ENCODE data around the gene RPL11.
"Not testable (repeated sequence)": the region's sequence is repeated elsewhere in the genome, so short reads cannot be mapped to it uniquely, and the experiment has no call there.

RPL11 gene

GRCh38 chr1:23732363-23733224 lies 41.0 kb downstream of the RPL11 start:
- H2AFZ ChIP-seq (ENCODE audit: low read length) = no peak overlapping the region
- H3K4ac ChIP-seq (ENCODE audit: low read length) = no peak overlapping the region
- H4K91ac ChIP-seq (ENCODE audit: low read depth, low read length, poor library complexity) = no peak overlapping the region
- no peak overlapping the region for H3K4me3 ChIP-seq (ENCODE audit: low read length in 2 of 2)
- H3K23ac ChIP-seq (ENCODE audit: low read depth, low read length, poor library complexity) = no peak overlapping the region
- H3K18ac ChIP-seq (ENCODE audit: low read length) = no peak overlapping the region
- H3K14ac ChIP-seq (ENCODE audit: low read length) = no peak overlapping the region
- H3K79me1 ChIP-seq (ENCODE audit: low read depth, low read length) = no peaks in the 10 kb centered on the region
- no peak overlapping the region for H4K8ac ChIP-seq (ENCODE audit: low read depth, low read length)
- no peak overlapping the region for H3K9ac ChIP-seq (ENCODE audit: low read depth, low read length, poor library complexity)
- no peak overlapping the region for H3K4me2 ChIP-seq (ENCODE audit: insufficient read depth, low read length, poor library complexity, severe bottlenecking)
- H2BK5ac ChIP-seq (ENCODE audit: low read length) = no peak overlapping the region
- no peak overlapping the region for H2BK120ac ChIP-seq (ENCODE audit: low read depth, low read length)
- no peak overlapping the region for H2BK12ac ChIP-seq (ENCODE audit: low read length)
- no peak overlapping the region for H2AK5ac ChIP-seq (ENCODE audit: low read depth, low read length)
- no peak overlapping the region for H3K27ac ChIP-seq (replicated peaks; ENCODE audit: low read length)
- no peaks in the 10 kb centered on the region for H3K9me3 ChIP-seq (replicated peaks in 1 of 2; ENCODE audit: control insufficient read depth in 2 of 2, insufficient read depth in 1 of 2, low read depth in 1 of 2, low read length in 2 of 2)
- DNase-seq (ENCODE audit: low spot score) = no peak
- peaks cover 0 to 4% of the 10 kb centered on the region in 2 donors for H3K4me1 ChIP-seq (ENCODE audit: control insufficient read depth in 2 of 2, insufficient read depth in 1 of 2, low read depth in 1 of 2, low read length in 2 of 2)
- no CpG with 5 or more reads among the region's 10 CpGs for WGBS, 2 donors (ENCODE audit: extremely low coverage in 2 of 2, insufficient read length in 2 of 2, insufficient replicate concordance in 1 of 2)
- H2BK15ac ChIP-seq (ENCODE audit: low read length) = no peak overlapping the region
- H3K27me3 ChIP-seq (ENCODE audit: control insufficient read depth in 3 of 3, insufficient read depth in 3 of 3, low read depth in 1 of 3, low read length in 3 of 3) = no peaks in the 10 kb centered on the region
- no peaks in the 10 kb centered on the region for H3K36me3 ChIP-seq (replicated peaks in 1 of 2; ENCODE audit: control insufficient read depth in 2 of 2, insufficient read depth in 2 of 2, low read length in 2 of 2)

DNA sequence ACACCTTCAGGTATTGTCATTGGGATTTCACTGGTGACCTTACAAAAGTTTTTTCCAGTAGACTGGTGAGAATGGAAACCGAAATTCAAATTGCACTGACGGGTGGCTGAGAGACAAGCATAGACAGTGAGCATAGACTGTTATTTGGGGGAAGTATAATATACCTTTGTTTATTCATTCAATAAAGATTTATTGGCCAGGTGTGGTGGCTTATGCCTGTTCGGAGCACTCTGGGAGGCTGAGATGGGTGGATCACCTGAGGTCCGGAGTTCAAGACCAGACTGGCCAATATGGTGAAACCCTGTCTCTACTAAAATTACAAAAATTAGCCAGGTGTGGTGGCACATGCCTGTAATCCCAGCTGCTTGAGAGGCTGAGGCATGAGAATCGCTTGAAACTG lies 41.7 kb downstream of the RPL11 start:
- not testable (repeated sequence) for H3K9ac ChIP-seq (ENCODE audit: low read depth, low read length, poor library complexity); H4K8ac ChIP-seq (ENCODE audit: low read depth, low read length); DNase-seq (ENCODE audit: low spot score); H3K23ac ChIP-seq (ENCODE audit: low read depth, low read length, poor library complexity); H2AK5ac ChIP-seq (ENCODE audit: low read depth, low read length); H3K36me3 ChIP-seq (replicated peaks in 1 of 2; ENCODE audit: control insufficient read depth in 2 of 2, insufficient read depth in 2 of 2, low read length in 2 of 2); H2BK15ac ChIP-seq (ENCODE audit: low read length); H2BK12ac ChIP-seq (ENCODE audit: low read length); H4K91ac ChIP-seq (ENCODE audit: low read depth, low read length, poor library complexity); H2AFZ ChIP-seq (ENCODE audit: low read length); H3K4me3 ChIP-seq (ENCODE audit: low read length in 2 of 2); H3K27me3 ChIP-seq (ENCODE audit: control insufficient read depth in 3 of 3, insufficient read depth in 3 of 3, low read depth in 1 of 3, low read length in 3 of 3); H2BK5ac ChIP-seq (ENCODE audit: low read length); H3K4ac ChIP-seq (ENCODE audit: low read length); H3K4me1 ChIP-seq (ENCODE audit: control insufficient read depth in 2 of 2, insufficient read depth in 1 of 2, low read depth in 1 of 2, low read length in 2 of 2); H3K4me2 ChIP-seq (ENCODE audit: insufficient read depth, low read length, poor library complexity, severe bottlenecking); H2BK120ac ChIP-seq (ENCODE audit: low read depth, low read length); H3K79me1 ChIP-seq (ENCODE audit: low read depth, low read length); H3K18ac ChIP-seq (ENCODE audit: low read length); H3K14ac ChIP-seq (ENCODE audit: low read length); H3K9me3 ChIP-seq (replicated peaks in 1 of 2; ENCODE audit: control insufficient read depth in 2 of 2, insufficient read depth in 1 of 2, low read depth in 1 of 2, low read length in 2 of 2); H3K27ac ChIP-seq (replicated peaks; ENCODE audit: low read length)
- no CpG with 5 or more reads among the region's 5 CpGs for WGBS, 2 donors (ENCODE audit: extremely low coverage in 2 of 2, insufficient read length in 2 of 2, insufficient replicate concordance in 1 of 2)

GRCh38 chr1:23736437-23737134 lies 45.0 kb downstream of the RPL11 start:
- Histone ChIP-seq H3K27me3 (ENCODE audit: control insufficient read depth in 3 of 3, insufficient read depth in 3 of 3, low read depth in 1 of 3, low read length in 3 of 3) (no peaks in the 10 kb centered on the region), H3K27ac (replicated peaks; ENCODE audit: low read length) (no peak overlapping the region), H3K79me1 (ENCODE audit: low read depth, low read length) (no peaks in the 10 kb centered on the region), H3K9ac (ENCODE audit: low read depth, low read length, poor library complexity) (no peak overlapping the region), H4K91ac (ENCODE audit: low read depth, low read length, poor library complexity) (no peak overlapping the region), H2AK5ac (ENCODE audit: low read depth, low read length) (no peak overlapping the region), H3K23ac (ENCODE audit: low read depth, low read length, poor library complexity) (no peak overlapping the region), H3K4me1 (ENCODE audit: control insufficient read depth in 2 of 2, insufficient read depth in 1 of 2, low read depth in 1 of 2, low read length in 2 of 2) (no peaks in the 10 kb centered on the region), H3K36me3 (replicated peaks in 1 of 2; ENCODE audit: control insufficient read depth in 2 of 2, insufficient read depth in 2 of 2, low read length in 2 of 2) (no peaks in the 10 kb centered on the region), H3K18ac (ENCODE audit: low read length) (no peak overlapping the region), H4K8ac (ENCODE audit: low read depth, low read length) (no peak overlapping the region), H3K14ac (ENCODE audit: low read length) (no peak overlapping the region), H2BK15ac (ENCODE audit: low read length) (no peak overlapping the region), H2BK120ac (ENCODE audit: low read depth, low read length) (no peak overlapping the region), H2BK5ac (ENCODE audit: low read length) (no peak overlapping the region), H3K4ac (ENCODE audit: low read length) (no peak overlapping the region), H3K9me3 (replicated peaks in 1 of 2; ENCODE audit: control insufficient read depth in 2 of 2, insufficient read depth in 1 of 2, low read depth in 1 of 2, low read length in 2 of 2) (no peaks in the 10 kb centered on the region), H2BK12ac (ENCODE audit: low read length) (no peak overlapping the region), H3K4me2 (ENCODE audit: insufficient read depth, low read length, poor library complexity, severe bottlenecking) (no peak overlapping the region), H3K4me3 (ENCODE audit: low read length in 2 of 2) (no peak overlapping the region), H2AFZ (ENCODE audit: low read length) (no peak overlapping the region)
- no peak for DNase-seq (ENCODE audit: low spot score)
- WGBS, 2 donors (ENCODE audit: extremely low coverage in 2 of 2, insufficient read length in 2 of 2, insufficient replicate concordance in 1 of 2) = no CpG with 5 or more reads among the region's 7 CpGs

- H3K9ac ChIP-seq (ENCODE audit: low read depth, low read length, poor library complexity) = no peak overlapping the region
- H3K4ac ChIP-seq (ENCODE audit: low read length) = no peak overlapping the region
- H3K79me1 ChIP-seq (ENCODE audit: low read depth, low read length) = peaks cover 5% of the 10 kb centered on the region
- no peak overlapping the region for H2BK15ac ChIP-seq (ENCODE audit: low read length)
- no peaks in the 10 kb centered on the region for H3K9me3 ChIP-seq (replicated peaks in 1 of 2; ENCODE audit: control insufficient read depth in 2 of 2, insufficient read depth in 1 of 2, low read depth in 1 of 2, low read length in 2 of 2)
- no peak overlapping the region for H3K27ac ChIP-seq (replicated peaks; ENCODE audit: low read length)
- peaks cover 2 to 9% of the 10 kb centered on the region in 2 donors for H3K4me1 ChIP-seq (ENCODE audit: control insufficient read depth in 2 of 2, insufficient read depth in 1 of 2, low read depth in 1 of 2, low read length in 2 of 2)
- WGBS, 2 donors (ENCODE audit: extremely low coverage in 2 of 2, insufficient read length in 2 of 2, insufficient replicate concordance in 1 of 2) = no CpG with 5 or more reads among the region's 5 CpGs
- H3K23ac ChIP-seq (ENCODE audit: low read depth, low read length, poor library complexity) = no peak overlapping the region
- H3K4me3 ChIP-seq (ENCODE audit: low read length in 2 of 2) = no peak overlapping the region
- no peak overlapping the region for H2AFZ ChIP-seq (ENCODE audit: low read length)
- no peak overlapping the region for H3K18ac ChIP-seq (ENCODE audit: low read length)
- no peak overlapping the region for H4K91ac ChIP-seq (ENCODE audit: low read depth, low read length, poor library complexity)
- peaks cover 2 to 9% of the 10 kb centered on the region in 2 donors for H3K36me3 ChIP-seq (replicated peaks in 1 of 2; ENCODE audit: control insufficient read depth in 2 of 2, insufficient read depth in 2 of 2, low read length in 2 of 2)
- no peak overlapping the region for H2AK5ac ChIP-seq (ENCODE audit: low read depth, low read length)
- H2BK12ac ChIP-seq (ENCODE audit: low read length) = no peak overlapping the region
- H4K8ac ChIP-seq (ENCODE audit: low read depth, low read length) = no peak overlapping the region
- no peak for DNase-seq (ENCODE audit: low spot score)
- H3K4me2 ChIP-seq (ENCODE audit: insufficient read depth, low read length, poor library complexity, severe bottlenecking) = no peak overlapping the region
- no peaks in the 10 kb centered on the region for H3K27me3 ChIP-seq (ENCODE audit: control insufficient read depth in 3 of 3, insufficient read depth in 3 of 3, low read depth in 1 of 3, low read length in 3 of 3)
- H2BK120ac ChIP-seq (ENCODE audit: low read depth, low read length) = no peak overlapping the region
- no peak overlapping the region for H3K14ac ChIP-seq (ENCODE audit: low read length)
- no peak overlapping the region for H2BK5ac ChIP-seq (ENCODE audit: low read length)
Measured at GRCh38 chr1:23741609-23742008, 50.0 kb downstream of the RPL11 start.
